ENCODE results near the gene RIC8B.

RIC8B gene

DNA sequence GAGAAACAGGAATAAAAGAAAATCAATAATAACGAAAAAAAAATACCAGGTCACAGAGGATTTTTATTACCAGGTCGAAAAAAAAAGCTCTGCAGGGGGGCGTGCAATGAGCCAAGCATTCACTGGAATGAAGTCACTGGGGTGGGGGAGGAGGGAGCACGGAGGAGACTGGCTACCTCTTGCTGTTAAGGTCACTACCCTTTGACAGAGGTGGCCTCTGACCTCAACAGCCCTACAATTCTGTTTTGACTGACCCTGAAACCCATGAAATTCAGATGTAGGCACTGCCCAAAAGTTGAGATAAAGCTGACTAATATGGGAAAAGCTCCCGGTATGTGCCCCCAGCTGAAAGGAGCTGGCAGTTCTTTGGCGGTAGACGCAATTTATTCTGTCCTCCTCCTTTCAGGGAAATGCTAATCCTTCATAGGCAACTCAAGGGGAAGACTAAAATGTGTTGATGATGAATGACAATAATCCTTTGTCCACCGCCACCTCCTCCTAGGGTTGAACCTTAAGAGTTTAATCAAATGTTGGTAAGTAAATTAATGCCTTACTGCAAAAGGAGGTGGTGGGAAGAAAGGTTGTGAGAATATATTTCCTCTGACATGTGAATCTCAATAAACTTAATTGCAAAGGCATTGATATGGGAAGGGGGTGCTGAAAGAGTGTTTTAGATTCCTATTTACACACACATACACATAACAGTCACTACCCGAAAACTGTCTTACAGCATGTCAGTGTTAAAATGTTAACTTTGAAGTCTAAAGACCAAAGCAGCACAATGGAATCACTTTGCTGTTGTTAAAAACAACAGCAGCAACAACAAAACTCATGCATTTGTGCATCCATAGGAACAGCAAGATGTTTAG lies 6.3 kb upstream of the RIC8B start:
- Histone ChIP-seq H3K27me3 (ENCODE audit: insufficient read depth, low read depth, severe bottlenecking) (no peaks in the 10 kb centered on the region), H3K27ac (no peak overlapping the region), H3K9me3 (ENCODE audit: severe bottlenecking) (no peaks in the 10 kb centered on the region), H3K36me3 (no peaks in the 10 kb centered on the region), H3K4me3 (ENCODE audit: low read depth, low read length) (no peak overlapping the region)
- TF ChIP-seq, protein P1, sequence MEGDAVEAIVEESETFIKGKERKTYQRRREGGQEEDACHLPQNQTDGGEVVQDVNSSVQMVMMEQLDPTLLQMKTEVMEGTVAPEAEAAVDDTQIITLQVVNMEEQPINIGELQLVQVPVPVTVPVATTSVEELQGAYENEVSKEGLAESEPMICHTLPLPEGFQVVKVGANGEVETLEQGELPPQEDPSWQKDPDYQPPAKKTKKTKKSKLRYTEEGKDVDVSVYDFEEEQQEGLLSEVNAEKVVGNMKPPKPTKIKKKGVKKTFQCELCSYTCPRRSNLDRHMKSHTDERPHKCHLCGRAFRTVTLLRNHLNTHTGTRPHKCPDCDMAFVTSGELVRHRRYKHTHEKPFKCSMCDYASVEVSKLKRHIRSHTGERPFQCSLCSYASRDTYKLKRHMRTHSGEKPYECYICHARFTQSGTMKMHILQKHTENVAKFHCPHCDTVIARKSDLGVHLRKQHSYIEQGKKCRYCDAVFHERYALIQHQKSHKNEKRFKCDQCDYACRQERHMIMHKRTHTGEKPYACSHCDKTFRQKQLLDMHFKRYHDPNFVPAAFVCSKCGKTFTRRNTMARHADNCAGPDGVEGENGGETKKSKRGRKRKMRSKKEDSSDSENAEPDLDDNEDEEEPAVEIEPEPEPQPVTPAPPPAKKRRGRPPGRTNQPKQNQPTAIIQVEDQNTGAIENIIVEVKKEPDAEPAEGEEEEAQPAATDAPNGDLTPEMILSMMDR (IDR thresholded peaks at IDR 0.05; ENCODE audit: low read depth, low read length) = no peak
- DNase-seq = no peak

DNA sequence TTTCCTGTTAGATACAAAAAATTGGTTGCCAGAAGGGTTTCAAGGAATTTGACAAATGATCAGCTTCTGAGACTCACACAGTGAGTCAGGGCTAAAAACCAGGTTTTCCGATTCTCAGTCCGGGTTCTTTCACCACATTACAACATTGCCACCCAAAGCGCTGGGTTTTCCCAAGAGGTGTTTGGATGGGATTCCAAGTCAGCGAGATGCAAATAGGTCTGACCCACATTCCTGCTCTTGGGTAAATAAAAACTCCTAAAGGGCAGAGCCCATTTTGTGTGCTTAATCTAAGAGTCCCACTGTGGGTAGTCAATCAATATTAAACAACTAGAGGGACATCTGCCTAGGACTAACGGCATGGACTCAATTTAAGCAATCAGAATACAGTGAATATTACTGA lies 5.4 kb upstream of the RIC8B start:
- Histone ChIP-seq H3K36me3 (no peaks in the 10 kb centered on the region), H3K4me3 (ENCODE audit: low read depth, low read length) (no peak overlapping the region), H3K27ac (no peak overlapping the region), H3K9me3 (ENCODE audit: severe bottlenecking) (no peaks in the 10 kb centered on the region), H3K27me3 (ENCODE audit: insufficient read depth, low read depth, severe bottlenecking) (no peaks in the 10 kb centered on the region)
- no peak for DNase-seq
- TF ChIP-seq, protein P1 (IDR thresholded peaks at IDR 0.05; ENCODE audit: low read depth, low read length) = no peak

DNA sequence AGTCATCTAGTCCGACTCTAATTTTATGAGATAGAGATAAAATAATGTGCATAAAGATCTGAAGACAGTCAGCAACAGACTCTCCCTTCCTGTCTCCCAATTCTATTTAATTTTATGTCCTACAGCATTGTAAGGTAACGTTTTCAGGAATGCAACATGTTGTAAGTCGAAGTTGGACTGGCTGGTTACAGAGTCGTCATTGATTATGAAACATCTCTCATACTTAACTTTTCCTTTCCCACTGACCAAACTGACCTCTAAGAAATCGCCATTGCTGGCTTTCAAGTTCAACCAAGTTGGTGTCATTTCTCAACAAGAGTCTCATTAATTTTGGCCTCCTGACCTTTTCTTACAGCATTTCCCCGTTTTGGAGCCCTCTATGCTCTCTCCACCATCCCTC lies 4.9 kb upstream of the RIC8B start:
- TF ChIP-seq, protein P1 (IDR thresholded peaks at IDR 0.05; ENCODE audit: low read depth, low read length) = no peak
- Histone ChIP-seq H3K27me3 (ENCODE audit: insufficient read depth, low read depth, severe bottlenecking) (no peaks in the 10 kb centered on the region), H3K36me3 (no peaks in the 10 kb centered on the region), H3K4me3 (ENCODE audit: low read depth, low read length) (no peak overlapping the region), H3K9me3 (ENCODE audit: severe bottlenecking) (no peaks in the 10 kb centered on the region), H3K27ac (no peak overlapping the region)
- DNase-seq = no peak

DNA sequence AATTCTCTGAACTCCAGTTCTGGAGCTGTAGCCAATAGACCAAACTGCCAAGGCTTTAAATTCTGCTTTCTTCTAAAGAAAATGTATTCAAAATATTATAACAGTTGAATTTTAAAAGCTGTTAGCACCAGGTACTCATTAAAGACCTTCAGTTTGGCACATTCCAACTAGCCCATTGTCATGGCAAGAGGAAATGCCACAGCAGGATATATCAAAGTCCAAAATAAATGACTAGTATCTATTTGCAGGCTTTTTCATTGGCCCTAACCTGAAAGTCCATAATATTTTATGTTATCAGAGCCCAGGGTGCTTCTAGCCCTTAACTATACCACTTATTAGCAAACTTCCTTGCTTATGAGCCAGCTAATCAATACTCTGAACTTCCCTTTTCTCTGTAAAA lies 3.1 kb upstream of the RIC8B start:
- H3K9me3 ChIP-seq (ENCODE audit: severe bottlenecking) = no peaks in the 10 kb centered on the region
- TF ChIP-seq, protein P1 (IDR thresholded peaks at IDR 0.05; ENCODE audit: low read depth, low read length) = no peak

DNA sequence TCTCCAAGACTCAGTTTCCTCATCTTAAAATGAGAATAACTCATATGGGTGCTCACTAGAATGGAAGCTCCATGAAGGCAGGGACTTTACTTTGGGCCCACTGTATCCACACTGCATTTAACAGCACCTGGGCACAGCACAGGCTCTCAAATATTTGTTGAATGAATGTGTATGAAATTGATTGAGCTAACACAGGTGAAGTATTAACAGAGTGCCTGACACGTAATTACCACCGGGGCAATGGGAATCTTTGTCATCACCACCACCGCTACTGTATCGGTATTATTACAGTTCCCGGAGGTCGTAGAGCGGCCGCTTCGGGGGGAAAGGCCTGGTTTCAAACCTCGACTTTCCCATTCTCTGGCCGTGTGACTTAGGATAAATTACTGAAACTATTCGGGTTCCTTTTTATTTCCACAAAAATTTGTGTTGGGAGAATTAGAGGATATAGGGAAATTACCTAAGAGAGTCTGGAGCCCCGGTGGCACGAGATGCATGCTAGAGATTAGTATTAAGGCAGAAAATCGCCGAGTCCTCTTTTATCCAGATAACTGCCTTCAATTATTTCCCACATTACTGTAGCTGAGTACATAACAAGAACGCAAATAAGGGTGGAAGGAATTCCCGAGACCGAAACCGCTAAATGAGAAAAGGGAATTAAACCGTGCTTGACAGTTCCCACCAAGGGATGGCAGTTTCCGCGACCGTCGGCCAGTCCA lies 1.0 kb upstream of the RIC8B start:
- Histone ChIP-seq H3K4me3 (ENCODE audit: low read depth, low read length) (peak overlapping the region; percentile 81), H3K27me3 (ENCODE audit: insufficient read depth, low read depth, severe bottlenecking) (no peaks in the 10 kb centered on the region), H3K9me3 (ENCODE audit: severe bottlenecking) (no peaks in the 10 kb centered on the region), H3K27ac (peak overlapping the region; percentile 92), H3K36me3 (no peaks in the 10 kb centered on the region)
- TF ChIP-seq, protein P1 (IDR thresholded peaks at IDR 0.05; ENCODE audit: low read depth, low read length) = no peak
- DNase-seq = no peak

More for the DNA sequence above, 3.1 kb upstream of the RIC8B start:
- no peak for DNase-seq
- Histone ChIP-seq H3K27ac (no peak overlapping the region), H3K4me3 (ENCODE audit: low read depth, low read length) (no peak overlapping the region), H3K27me3 (ENCODE audit: insufficient read depth, low read depth, severe bottlenecking) (no peaks in the 10 kb centered on the region), H3K36me3 (no peaks in the 10 kb centered on the region)

Measured in WERI-Rb-1 (cell line).